Umbilical cord (tissue), 2 donors: ENCODE data around the gene DVL1. TPM values are rescaled to one million over a fixed set of nuclear protein-coding genes. Genes with fewer than 3 reads are reported as not detected.

ENCODE experiments used
- DNase-seq: peaks from one replicate; pipeline ENCODE4 v3.0.0-alpha.2; 2015; ENCODE audit warnings: low spot score
- total RNA-seq: library from RNA; depleted of rRNA; stranded (reverse); fragments of >200 nt; gene quantifications from one replicate; pipeline ENCODE4 v1.2.3, GENCODE V29; 2014; ENCODE audit warnings: low replicate concordance; ENCODE audit not compliant: insufficient read depth

Gene DVL1
- total RNA-seq, 1 donor from 2014 or later, result 72.9 TPM

GRCh38 chr1:1356796-1357401 lies 7.7 kb upstream of the DVL1 start:
- no peak for DNase-seq

- no peak for DNase-seq
Measured at GRCh38 chr1:1356166-1356795, 7.1 kb upstream of the DVL1 start.

- no peak for DNase-seq
Measured at GRCh38 chr1:1355416-1355815, 6.2 kb upstream of the DVL1 start.

- DNase-seq, result no peak
Measured at GRCh38 chr1:1354271-1355247, 5.3 kb upstream of the DVL1 start.

- DNase-seq, result no peak
Measured at GRCh38 chr1:1353389-1354151, 4.4 kb upstream of the DVL1 start.

- DNase-seq, result no peak
Measured at GRCh38 chr1:1352786-1353388, 3.7 kb upstream of the DVL1 start.

- peak; percentile 52 for DNase-seq
Measured at GRCh38 chr1:1351511-1352427, 2.6 kb upstream of the DVL1 start.

- no peak for DNase-seq
Measured at GRCh38 chr1:1348420-1349255, 580 bp downstream of the DVL1 start.

GRCh38 chr1:1347663-1348419 lies 1.4 kb downstream of the DVL1 start:
- no peak for DNase-seq

GRCh38 chr1:1347026-1347595 lies 2.1 kb downstream of the DVL1 start:
- DNase-seq, result no peak

GRCh38 chr1:1346501-1346890 lies 2.7 kb downstream of the DVL1 start:
- no peak for DNase-seq

GRCh38 chr1:1345860-1346500 lies 3.2 kb downstream of the DVL1 start:
- no peak for DNase-seq

GRCh38 chr1:1345384-1345783 lies 3.8 kb downstream of the DVL1 start:
- DNase-seq, result no peak

GRCh38 chr1:1344655-1345361 lies 4.4 kb downstream of the DVL1 start:
- no peak for DNase-seq

GRCh38 chr1:1343811-1344421 lies 5.3 kb downstream of the DVL1 start:
- no peak for DNase-seq

- DNase-seq, result no peak
Measured at GRCh38 chr1:1342584-1343115, 6.6 kb downstream of the DVL1 start.
